ENCODE results near the gene RNF32.
"Not testable (repeated sequence)": the region's sequence is repeated elsewhere in the genome, so short reads cannot be mapped to it uniquely, and the experiment has no call there.

The RNF32 gene

DNA sequence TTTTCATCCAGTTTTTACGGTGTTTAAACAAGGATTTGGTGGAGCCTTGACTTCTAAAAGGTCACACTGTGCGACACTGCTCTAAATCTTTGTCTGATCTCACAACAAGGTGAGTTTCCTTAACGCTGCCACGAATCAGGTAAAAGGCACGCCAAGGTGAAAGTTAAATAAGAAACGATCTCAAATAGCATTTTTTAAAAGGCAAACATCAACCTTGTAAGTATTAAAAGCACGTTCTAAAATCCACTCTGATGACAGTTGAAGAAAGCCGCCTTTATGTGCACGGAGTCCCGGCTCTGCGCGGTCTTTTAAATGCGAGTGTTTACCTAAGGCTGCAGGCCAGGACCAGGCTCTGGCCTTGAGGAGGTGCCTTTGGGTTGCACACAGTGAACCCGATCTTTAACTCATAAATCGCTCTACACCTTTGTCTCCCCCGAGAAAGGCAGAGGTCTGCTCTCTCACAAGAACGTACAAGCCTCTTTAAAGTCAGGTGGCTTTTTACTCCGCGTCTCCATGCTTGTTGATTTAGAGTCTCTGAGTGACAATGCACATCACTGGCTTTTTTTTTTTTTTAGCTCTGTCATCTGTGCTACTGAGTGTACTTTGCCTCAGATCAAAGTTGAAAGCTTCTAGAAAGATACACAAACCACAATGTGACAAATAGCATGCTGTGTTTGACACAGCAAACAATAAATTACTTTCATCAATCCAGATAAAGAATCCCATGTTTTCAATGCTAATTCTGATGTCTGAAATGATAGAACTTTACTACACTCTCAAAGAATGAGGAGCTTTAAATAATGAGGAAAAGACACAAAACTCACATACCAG, 25.9 kb upstream of the RNF32 start:
- DNase-seq (ENCODE audit: low read depth) = no peak

DNA sequence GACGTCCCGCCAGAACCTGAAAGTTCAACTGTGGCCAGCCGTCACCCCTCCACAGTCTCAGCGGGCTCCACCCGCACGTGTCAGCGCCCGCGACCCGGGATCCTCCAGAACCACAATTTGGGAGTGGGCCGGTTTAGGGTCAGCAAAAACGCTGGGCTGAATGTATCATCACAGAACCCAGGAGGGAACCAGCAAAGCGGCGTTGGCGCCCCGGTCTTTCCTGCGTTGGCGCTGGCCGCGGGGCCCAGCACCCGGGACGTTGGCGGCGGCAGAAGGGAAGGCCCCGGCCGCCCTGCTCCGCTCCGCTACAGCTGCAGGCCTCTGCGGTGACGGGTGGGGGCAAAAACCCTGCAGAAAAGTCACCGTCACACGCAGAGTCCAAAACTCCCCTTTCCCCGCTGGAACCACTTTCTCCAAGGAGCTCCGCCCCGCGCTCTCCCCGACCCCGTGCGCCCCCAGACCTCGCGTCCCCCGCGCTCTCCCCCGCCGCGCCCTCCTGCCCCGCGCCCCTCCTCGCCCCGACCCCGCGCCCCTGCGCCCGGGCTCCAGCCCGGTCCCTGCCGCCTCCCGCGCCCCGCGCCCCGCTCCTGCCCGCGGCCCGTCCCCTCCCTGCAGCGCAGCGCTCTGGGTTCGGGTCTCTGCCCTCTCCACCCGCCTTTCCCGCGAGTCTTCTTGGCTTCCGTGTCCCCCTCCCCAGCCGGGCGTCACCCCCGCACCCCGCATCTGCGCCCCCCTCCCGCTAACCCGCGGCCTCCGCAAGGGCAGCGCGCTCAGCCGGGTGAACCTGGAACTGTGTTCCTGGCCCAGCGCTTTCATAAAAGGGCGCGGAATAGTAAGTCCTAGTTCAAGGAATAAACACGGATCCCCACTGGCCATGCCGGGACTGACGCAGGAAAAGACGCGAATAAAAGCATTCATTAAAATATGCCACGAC, 24.0 kb upstream of the RNF32 start:
- no peak for DNase-seq (ENCODE audit: low read depth)

DNA sequence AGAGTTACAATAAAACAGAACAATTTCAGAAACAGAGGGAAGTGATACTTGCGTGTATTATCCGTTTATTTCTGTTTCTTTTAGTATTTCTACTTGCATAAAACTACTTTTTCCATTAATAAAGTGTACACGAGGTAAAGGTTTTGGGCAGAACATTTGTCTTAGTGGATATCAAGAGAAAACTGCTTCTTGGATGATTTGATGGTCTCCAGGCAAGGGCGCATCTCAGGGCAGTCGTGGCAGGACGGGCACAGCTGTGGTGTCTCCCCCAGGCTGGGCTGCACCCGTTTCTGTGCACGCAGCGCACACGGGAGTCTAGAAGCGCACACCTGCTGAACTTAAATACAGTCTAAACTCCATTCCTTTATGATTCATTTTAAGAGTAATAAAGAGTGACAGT, 23.4 kb upstream of the RNF32 start:
- DNase-seq (ENCODE audit: low read depth) = no peak

GRCh38 chr7:156618078-156618779, 22.3 kb upstream of the RNF32 start:
- no peak for DNase-seq (ENCODE audit: low read depth)

GRCh38 chr7:156618780-156619367, 21.7 kb upstream of the RNF32 start:
- no peak for DNase-seq (ENCODE audit: low read depth)

- not testable (repeated sequence) for DNase-seq (ENCODE audit: low read depth)
Measured at GRCh38 chr7:156619488-156620290, 20.9 kb upstream of the RNF32 start.

DNA sequence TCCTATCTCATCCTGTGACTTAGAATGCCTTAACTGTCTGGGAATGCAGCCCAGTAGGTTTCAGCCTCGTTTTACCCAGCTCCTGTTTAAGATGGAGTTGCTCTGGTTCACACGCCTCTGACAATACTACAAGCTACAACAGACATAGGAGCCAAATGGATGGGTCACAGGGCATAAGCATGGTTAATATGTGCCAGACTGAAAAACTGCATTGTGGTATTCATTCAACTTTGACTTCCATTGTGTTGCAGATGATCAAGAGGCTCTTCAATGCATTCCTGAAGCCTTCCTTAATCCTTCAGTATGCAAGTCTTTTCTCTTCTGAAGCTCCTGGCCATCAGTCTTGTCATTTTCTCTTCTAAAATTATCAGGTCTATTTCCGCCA, 20.3 kb upstream of the RNF32 start:
- no peak for DNase-seq (ENCODE audit: low read depth)

- DNase-seq (ENCODE audit: low read depth) = no peak
Measured at GRCh38 chr7:156621652-156622051, 18.9 kb upstream of the RNF32 start.

DNA sequence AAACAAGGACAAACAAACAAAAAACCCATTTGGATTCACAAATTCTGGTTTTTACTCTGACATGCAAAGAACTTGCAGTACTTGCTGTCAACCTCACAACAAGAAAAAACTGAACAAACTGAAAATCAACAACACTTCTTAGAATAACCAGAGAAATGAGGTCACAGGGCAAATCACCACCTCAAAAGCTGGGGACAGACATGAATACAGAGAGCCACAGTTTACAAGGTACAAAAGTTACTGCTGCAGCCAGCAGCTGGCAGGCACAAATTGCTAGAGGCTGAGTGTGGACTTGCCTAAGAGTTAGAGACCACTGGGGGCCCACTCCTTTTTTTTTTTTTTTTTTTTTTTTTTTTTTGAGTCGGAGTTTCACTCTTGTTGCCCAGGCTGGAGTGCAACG, 15.0 kb upstream of the RNF32 start:
- no peak for DNase-seq (ENCODE audit: low read depth)

DNA sequence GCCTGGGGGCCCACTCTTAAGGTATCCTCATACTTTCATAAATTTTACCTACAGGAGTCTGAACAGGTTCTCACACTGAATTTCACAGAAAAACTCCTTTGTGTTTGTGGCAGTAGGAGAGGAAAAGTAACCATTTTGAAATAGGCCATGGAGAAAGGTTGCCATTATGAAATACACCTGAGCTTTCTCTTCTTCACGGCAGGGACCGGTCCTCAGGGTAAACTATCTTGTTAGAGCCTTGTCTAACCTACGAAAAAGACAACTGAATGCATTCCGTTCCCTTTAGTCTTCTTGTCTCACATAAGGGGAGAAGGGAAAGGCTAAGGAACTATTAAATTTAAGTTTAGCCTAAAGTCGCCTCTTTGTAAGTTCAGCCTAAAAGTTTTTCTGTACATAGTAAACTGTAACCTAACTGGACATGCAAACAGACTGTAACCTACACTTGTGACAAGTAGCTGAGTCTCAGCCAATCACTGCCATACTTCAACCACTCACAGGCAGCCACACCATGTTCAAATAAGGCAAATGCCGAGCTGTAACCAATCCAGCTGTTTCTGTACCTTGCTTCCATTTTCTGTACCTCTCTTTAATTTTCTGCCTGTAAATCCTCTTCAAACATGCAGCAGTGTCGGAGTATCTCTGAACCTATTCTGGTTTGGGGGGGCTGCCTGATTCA, 14.2 kb upstream of the RNF32 start:
- DNase-seq (ENCODE audit: low read depth) = no peak

DNA sequence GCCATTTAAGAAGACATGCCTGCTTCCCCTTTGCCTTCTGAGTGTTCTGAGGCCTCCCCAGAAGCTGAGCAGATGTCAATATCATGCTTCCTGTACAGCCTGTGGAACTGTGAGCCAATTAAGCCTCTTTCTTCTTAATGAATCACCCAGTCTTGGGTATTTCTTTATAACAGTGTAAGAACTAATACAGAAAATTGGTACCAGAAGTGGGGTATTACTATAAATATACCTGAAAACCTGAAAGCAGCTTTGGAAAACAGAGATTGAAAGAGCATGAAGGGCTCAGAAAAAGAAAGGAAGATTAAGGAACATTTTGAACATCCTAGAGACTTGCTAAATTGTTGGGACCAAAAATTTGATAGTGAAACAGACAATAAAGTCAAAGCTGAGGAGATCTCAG, 12.0 kb upstream of the RNF32 start:
- DNase-seq (ENCODE audit: low read depth) = no peak

- no peak for DNase-seq (ENCODE audit: low read depth)
Measured at GRCh38 chr7:156629873-156630272, 10.7 kb upstream of the RNF32 start.

DNA sequence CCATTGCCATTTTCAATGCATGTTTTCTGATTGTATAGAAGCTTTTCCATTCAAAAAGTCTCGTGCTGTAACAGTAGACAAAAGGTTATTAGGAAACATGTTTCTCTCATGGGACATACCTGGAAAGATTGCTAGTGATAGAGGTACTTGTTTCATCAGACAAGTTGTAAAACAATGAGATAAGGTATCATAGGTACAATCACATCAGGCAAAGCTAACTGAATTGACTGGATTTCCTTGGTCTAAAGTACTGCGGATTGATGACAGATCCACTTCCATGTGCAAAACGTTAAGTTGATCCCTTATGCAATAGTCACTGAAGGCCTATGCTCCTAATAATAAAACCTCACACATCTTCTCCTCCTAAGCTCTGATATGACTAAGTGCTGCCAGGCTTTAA, 6.5 kb upstream of the RNF32 start:
- DNase-seq (ENCODE audit: low read depth) = no peak

- no peak for DNase-seq (ENCODE audit: low read depth)
Measured at GRCh38 chr7:156635529-156636385, 4.8 kb upstream of the RNF32 start.

GRCh38 chr7:156637093-156637492, 3.5 kb upstream of the RNF32 start:
- not testable (repeated sequence) for DNase-seq (ENCODE audit: low read depth)

GRCh38 chr7:156638443-156639077, 2.0 kb upstream of the RNF32 start:
- DNase-seq (ENCODE audit: low read depth) = no peak

DNA sequence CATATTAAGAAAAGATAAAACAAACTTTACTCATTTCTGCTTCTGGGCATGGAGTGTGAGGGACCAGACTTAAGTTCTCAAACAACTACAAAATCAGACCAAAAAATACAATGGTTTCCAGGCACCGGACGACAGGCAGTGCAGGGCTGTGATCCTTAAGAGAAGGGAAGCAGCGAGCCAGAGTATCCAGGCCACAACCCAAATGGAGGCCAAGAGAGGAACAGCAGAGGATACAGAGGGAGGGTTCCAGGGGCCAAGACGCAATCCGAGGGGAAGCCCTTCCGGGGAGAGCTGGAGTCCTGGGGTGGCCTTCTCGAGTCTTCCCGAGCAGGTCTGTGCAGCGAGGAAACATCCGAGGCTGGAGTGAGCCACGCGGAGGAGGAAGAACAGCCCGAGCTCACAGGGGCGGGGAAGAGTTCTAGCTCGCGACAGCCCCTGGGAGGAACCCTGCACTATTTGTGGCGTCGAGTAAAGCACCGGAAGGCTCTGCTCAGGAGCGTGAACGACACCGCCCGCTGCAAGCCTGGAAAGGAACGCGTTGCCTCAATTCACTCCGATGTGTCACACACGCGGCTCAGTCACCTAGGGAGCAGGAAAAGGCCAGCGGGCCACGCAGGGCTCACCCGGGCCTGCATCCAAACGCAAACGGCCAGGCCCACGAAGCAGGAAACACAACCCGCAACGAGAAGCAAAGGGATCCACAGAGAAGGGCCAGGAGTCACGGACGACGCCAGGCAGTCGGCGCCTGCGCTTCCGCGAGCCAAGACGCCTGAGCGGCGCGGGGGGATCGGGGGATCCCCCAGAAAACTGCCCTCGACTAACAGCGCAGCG, 933 bp upstream of the RNF32 start:
- no peak for DNase-seq (ENCODE audit: low read depth)

- DNase-seq (ENCODE audit: low read depth) = no peak
Measured at GRCh38 chr7:156640949-156641485, 443 bp downstream of the RNF32 start.
